Measurements from ENCODE around the gene USP37.

USP37 gene

GRCh38 chr2:218404351-218405085 is 163.6 kb downstream of the USP37 start:
- no peaks in the 10 kb centered on the region; the same call in 1 of the 2 replicates for H4K20me1 ChIP-seq (ENCODE audit: insufficient read depth, low read length)
- H3K4me3 ChIP-seq (ENCODE audit: low read length) = no peak overlapping the region
- H3K9me3 ChIP-seq (ENCODE audit: insufficient read depth, low read length) = no peaks in the 10 kb centered on the region
- TF ChIP-seq CTCF (IDR thresholded peaks at IDR 0.05; ENCODE audit: low read depth, low read length) (no peak), EZH2phosphoT487 (IDR thresholded peaks at IDR 0.05; ENCODE audit: low read depth) (no peak)
- no peak overlapping the region for H3K9ac ChIP-seq (ENCODE audit: low read length)
- no peak overlapping the region for H2AFZ ChIP-seq (ENCODE audit: low read depth, low read length)
- no peak overlapping the region for H3K4me2 ChIP-seq (ENCODE audit: low read length)
- peaks cover 17% of the 10 kb centered on the region for H3K4me1 ChIP-seq (ENCODE audit: low read length)
- no peaks in the 10 kb centered on the region for H3K36me3 ChIP-seq (replicated peaks; ENCODE audit: low read depth, low read length)
- peaks cover 16% of the 10 kb centered on the region for H3K79me2 ChIP-seq (ENCODE audit: low read length)
- H3K27ac ChIP-seq (ENCODE audit: low read length) = no peak overlapping the region
- H3K27me3 ChIP-seq (ENCODE audit: low read depth, low read length) = no peaks in the 10 kb centered on the region

- Histone ChIP-seq H4K20me1 (ENCODE audit: insufficient read depth, low read length) (no peaks in the 10 kb centered on the region; the same call in 1 of the 2 replicates), H3K4me3 (ENCODE audit: low read length) (no peak overlapping the region)
Observed at GRCh38 chr2:218403810-218404209, 164.3 kb downstream of the USP37 start.

GRCh38 chr2:218402911-218403411 is 165.2 kb downstream of the USP37 start:
- no peak overlapping the region for H3K27ac ChIP-seq (ENCODE audit: low read length)
- H3K9ac ChIP-seq (ENCODE audit: low read length) = no peak overlapping the region
- H3K9me3 ChIP-seq (ENCODE audit: insufficient read depth, low read length) = no peaks in the 10 kb centered on the region

More at GRCh38 chr2:218403810-218404209, 164.3 kb downstream of the USP37 start:
- Histone ChIP-seq H3K4me1 (ENCODE audit: low read length) (peaks cover 22% of the 10 kb centered on the region), H3K4me2 (ENCODE audit: low read length) (no peak overlapping the region), H3K27me3 (ENCODE audit: low read depth, low read length) (no peaks in the 10 kb centered on the region), H3K79me2 (ENCODE audit: low read length) (peaks cover 16% of the 10 kb centered on the region), H3K27ac (ENCODE audit: low read length) (no peak overlapping the region), H3K9ac (ENCODE audit: low read length) (no peak overlapping the region), H3K36me3 (replicated peaks; ENCODE audit: low read depth, low read length) (no peaks in the 10 kb centered on the region), H3K9me3 (ENCODE audit: insufficient read depth, low read length) (no peaks in the 10 kb centered on the region), H2AFZ (ENCODE audit: low read depth, low read length) (no peak overlapping the region)
- TF ChIP-seq CTCF (IDR thresholded peaks at IDR 0.05; ENCODE audit: low read depth, low read length) (no peak), EZH2phosphoT487 (IDR thresholded peaks at IDR 0.05; ENCODE audit: low read depth) (no peak)

More at GRCh38 chr2:218402911-218403411, 165.2 kb downstream of the USP37 start:
- H4K20me1 ChIP-seq (ENCODE audit: insufficient read depth, low read length) = no peaks in the 10 kb centered on the region; the same call in 1 of the 2 replicates
- no peak overlapping the region for H2AFZ ChIP-seq (ENCODE audit: low read depth, low read length)
- H3K4me2 ChIP-seq (ENCODE audit: low read length) = no peak overlapping the region
- TF ChIP-seq CTCF (IDR thresholded peaks at IDR 0.05; ENCODE audit: low read depth, low read length) = no peak
- TF ChIP-seq EZH2phosphoT487 (IDR thresholded peaks at IDR 0.05; ENCODE audit: low read depth) = no peak
- H3K4me3 ChIP-seq (ENCODE audit: low read length) = no peak overlapping the region
- H3K4me1 ChIP-seq (ENCODE audit: low read length) = peaks cover 22% of the 10 kb centered on the region
- no peaks in the 10 kb centered on the region for H3K36me3 ChIP-seq (replicated peaks; ENCODE audit: low read depth, low read length)
- peaks cover 16% of the 10 kb centered on the region for H3K79me2 ChIP-seq (ENCODE audit: low read length)
- H3K27me3 ChIP-seq (ENCODE audit: low read depth, low read length) = no peaks in the 10 kb centered on the region
